Activated B cell treated with CpG ODN at 0.5 μM for 24 hours (primary cell): ENCODE measurements around the gene GTF2I. TPM values are rescaled to one million over a fixed set of nuclear protein-coding genes. Genes with fewer than 3 reads are reported as not detected.

Source experiments
- ATAC-seq: fragments of 200-7000 bp; cut with Tn5 transposase; one replicate; pipeline ENCODE4 v1.10.0; 2021; ENCODE audit warnings: low read depth, mild to moderate bottlenecking, moderate library complexity
- CTCF ChIA-PET: fragments of 350-600 bp; sonication (Branson Sonifier 250); formaldehyde crosslinking; loops from one replicate; lab custom pipeline; 2021; ENCODE audit warnings: antibody characterized with exemption; lab: Charles Lee
- POLR2A ChIA-PET: fragments of 350-600 bp; sonication (Branson Sonifier 250); formaldehyde crosslinking; loops from one replicate; lab custom pipeline; 2021; ENCODE audit warnings: antibody characterized with exemption; lab: Charles Lee
- DNase-seq: peaks from one replicate; pipeline ENCODE4 v3.0.0; 2022
- H3K27ac Mint-ChIP-seq: one replicate; pipeline ENCODE4 v1.8.0; 2020; ENCODE audit warnings: mixed read lengths
- H3K27me3 Mint-ChIP-seq: one replicate; pipeline ENCODE4 v1.8.0; 2021; ENCODE audit warnings: mixed read lengths
- H3K36me3 Mint-ChIP-seq: one replicate; pipeline ENCODE4 v1.8.0; 2021; ENCODE audit warnings: low read depth, mixed read lengths
- H3K4me1 Mint-ChIP-seq: one replicate; pipeline ENCODE4 v1.8.0; 2021; ENCODE audit warnings: mixed read lengths
- H3K4me3 Mint-ChIP-seq: one replicate; pipeline ENCODE4 v1.8.0; 2020; ENCODE audit warnings: mild to moderate bottlenecking, mixed read lengths
- H3K9me3 Mint-ChIP-seq: one replicate; pipeline ENCODE4 v1.8.0; 2020; ENCODE audit warnings: mixed read lengths
- intact Hi-C: fragments of 100-400 bp; cut with micrococcal nuclease; formaldehyde crosslinking; loops from one replicate; pipeline ENCODE4 v1.15.1; 2024
- total RNA-seq: library from RNA; stranded (reverse); gene quantifications from 2 replicates; pipeline ENCODE4 v1.2.3, GENCODE V29; 2022
- TF ChIP-seq, protein P1 (sequence below): fragments of 200-600 bp; IDR thresholded peaks from one replicate; pipeline ENCODE4 v1.8.0; 2022; ENCODE audit warnings: antibody characterized with exemption, mild to moderate bottlenecking

Gene GTF2I
- total RNA-seq, 1 donor from 2014 or later = 299 TPM

DNA sequence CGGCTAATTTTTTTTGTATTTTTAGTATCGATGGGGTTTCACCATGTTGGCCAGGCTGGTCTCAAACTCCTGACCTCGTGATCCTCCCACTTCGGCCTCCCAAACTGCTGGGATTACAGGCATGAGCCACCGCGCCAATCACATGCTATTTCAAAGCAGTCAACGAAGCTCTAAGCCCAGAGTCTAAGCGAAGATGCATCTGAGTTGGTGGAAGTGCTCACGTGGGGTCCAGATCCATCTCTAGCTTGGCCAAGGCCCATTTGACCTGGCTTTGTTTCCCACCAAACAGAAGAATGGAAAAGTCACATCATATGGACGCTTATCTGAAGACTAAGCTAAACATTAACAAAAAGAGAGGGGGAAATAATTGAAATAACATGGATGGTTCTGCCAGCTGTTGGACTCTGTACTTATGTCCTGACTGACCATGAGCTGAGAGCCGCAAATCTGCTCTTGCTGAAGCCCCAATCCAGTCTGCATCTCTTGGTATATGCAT, 3.8 kb upstream of the GTF2I start:
- Mint-ChIP-seq H3K4me1 (peaks cover 49% of the 10 kb centered on the region), H3K36me3 (peaks cover 4% of the 10 kb centered on the region), H3K4me3 (no peak overlapping the region), H3K27me3 (no peaks in the 10 kb centered on the region), H3K27ac (no peak overlapping the region), H3K9me3 (no peaks in the 10 kb centered on the region)
- ChIA-PET CTCF (no interaction called here), POLR2A (no interaction called here)
- DNase-seq = no peak
- TF ChIP-seq, protein P1, sequence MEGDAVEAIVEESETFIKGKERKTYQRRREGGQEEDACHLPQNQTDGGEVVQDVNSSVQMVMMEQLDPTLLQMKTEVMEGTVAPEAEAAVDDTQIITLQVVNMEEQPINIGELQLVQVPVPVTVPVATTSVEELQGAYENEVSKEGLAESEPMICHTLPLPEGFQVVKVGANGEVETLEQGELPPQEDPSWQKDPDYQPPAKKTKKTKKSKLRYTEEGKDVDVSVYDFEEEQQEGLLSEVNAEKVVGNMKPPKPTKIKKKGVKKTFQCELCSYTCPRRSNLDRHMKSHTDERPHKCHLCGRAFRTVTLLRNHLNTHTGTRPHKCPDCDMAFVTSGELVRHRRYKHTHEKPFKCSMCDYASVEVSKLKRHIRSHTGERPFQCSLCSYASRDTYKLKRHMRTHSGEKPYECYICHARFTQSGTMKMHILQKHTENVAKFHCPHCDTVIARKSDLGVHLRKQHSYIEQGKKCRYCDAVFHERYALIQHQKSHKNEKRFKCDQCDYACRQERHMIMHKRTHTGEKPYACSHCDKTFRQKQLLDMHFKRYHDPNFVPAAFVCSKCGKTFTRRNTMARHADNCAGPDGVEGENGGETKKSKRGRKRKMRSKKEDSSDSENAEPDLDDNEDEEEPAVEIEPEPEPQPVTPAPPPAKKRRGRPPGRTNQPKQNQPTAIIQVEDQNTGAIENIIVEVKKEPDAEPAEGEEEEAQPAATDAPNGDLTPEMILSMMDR = no peak
- intact Hi-C loops = loop anchor here (10.0 kb wide), 1 partner anchor 549 kb away; no protein-coding TSS in a partner anchor
- ATAC-seq = no peak

DNA sequence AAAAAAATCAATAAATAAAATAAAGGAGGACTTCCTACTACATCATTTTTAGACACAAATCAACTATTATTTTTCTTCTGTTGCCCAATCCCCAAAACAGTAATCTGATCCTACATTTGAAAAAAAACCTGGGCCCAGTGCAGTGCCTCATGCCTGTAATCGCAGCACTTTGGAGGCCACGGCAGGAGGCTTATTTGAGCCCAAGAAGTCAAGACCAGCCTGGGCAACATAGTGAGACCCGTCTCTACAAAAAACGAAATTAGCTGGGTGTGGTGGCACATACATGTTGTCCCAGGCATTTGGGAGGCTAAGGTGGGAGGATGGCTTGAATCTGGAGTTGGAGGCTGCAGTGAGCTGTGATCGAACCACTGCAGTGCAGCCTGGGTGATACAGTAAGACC, 2.7 kb upstream of the GTF2I start:
- H3K27ac Mint-ChIP-seq = peak overlapping the region; percentile 95
- ChIA-PET POLR2A (interaction anchor here (1.6 to 3.2 kb wide), 2 partner anchors 11 to 12 kb away, joined by 4 to 19 read pairs; no protein-coding TSS in a partner anchor), CTCF (interaction anchor here (0.6 kb wide), 1 partner anchor 81 kb away, joined by 3 read pairs; no protein-coding TSS in a partner anchor)
- H3K4me1 Mint-ChIP-seq = peaks cover 48% of the 10 kb centered on the region
- ATAC-seq (no peak), DNase-seq (no peak)
- peaks cover 5% of the 10 kb centered on the region for H3K36me3 Mint-ChIP-seq
- peak overlapping the region; percentile 29 for H3K4me3 Mint-ChIP-seq
- TF ChIP-seq, protein P1 = no peak
- H3K27me3 Mint-ChIP-seq = no peaks in the 10 kb centered on the region
- H3K9me3 Mint-ChIP-seq = no peaks in the 10 kb centered on the region
- intact Hi-C loops = loop anchor here (5.0 to 10.0 kb wide), 4 partner anchors 37 to 1133 kb away; partner anchors contain the start of genes BAZ1B and CLIP2

DNA sequence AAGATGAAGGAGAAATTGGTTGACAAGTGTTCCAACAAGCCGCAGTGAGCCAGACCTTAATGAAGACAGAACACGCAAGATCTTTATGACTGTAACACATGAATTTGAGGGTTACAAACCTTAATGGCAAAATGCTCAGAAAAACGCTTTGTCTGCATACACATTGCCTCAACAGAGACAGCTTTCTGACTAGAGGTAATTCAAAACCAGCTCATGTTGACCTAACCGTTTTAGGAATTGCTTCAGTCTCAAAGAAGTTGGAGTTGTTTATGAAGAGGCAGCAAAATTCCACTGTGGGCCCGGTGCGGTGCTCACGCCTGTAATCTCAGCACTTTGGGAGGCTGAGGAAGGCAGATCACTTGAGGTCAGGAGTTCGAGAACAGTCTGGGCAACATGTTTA, 2.2 kb upstream of the GTF2I start:
- TF ChIP-seq, protein P1 = no peak
- peak overlapping the region; percentile 94 for H3K4me3 Mint-ChIP-seq
- ChIA-PET CTCF (no interaction called here), POLR2A (interaction anchor here (1.1 to 3.2 kb wide), 3 partner anchors 11 to 18 kb away, joined by 3 to 19 read pairs (median 4); no protein-coding TSS in a partner anchor)
- H3K27me3 Mint-ChIP-seq = no peaks in the 10 kb centered on the region
- no peaks in the 10 kb centered on the region for H3K9me3 Mint-ChIP-seq
- H3K36me3 Mint-ChIP-seq = peaks cover 5% of the 10 kb centered on the region
- ATAC-seq (no peak), DNase-seq (no peak)
- intact Hi-C loops = loop anchor here (5.0 to 10.0 kb wide), 4 partner anchors 37 to 1133 kb away; partner anchors contain the start of genes BAZ1B and CLIP2
- H3K27ac Mint-ChIP-seq = peak overlapping the region; percentile 95
- peaks cover 49% of the 10 kb centered on the region for H3K4me1 Mint-ChIP-seq

DNA sequence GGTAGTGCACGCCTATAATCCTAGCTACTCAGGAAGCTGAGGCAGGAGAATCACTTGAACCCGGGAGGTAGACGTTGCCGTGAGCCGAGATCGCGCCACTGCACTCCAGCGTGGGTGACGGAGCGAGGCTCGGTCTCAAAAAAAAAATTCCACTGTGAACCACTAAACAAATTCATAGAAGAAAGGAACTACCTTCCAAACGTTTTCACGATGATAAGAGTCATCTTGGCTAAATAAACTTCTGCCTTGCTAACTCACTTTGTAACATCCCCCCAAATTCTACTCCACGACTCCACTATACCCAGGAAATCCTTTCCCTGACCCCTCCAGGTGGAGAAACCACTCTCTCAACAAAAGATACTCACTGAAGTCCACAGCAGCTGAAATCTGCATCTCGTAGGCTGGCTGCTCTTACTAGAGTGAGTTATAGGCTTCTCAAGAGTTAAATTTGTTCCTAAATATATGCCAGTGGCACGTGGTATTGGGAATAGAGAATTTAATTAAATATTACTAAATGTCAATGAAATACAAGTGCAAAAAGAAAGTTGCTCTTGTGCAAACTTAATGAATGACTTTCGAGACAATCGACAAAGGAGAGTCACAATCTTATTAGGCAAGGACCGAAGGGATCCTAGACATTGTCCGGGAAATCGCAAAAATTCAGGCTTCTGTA, 1.6 kb upstream of the GTF2I start:
- peak overlapping the region; percentile 94 for H3K4me3 Mint-ChIP-seq
- peaks cover 49% of the 10 kb centered on the region for H3K4me1 Mint-ChIP-seq
- ATAC-seq (no peak), DNase-seq (no peak)
- intact Hi-C loops = loop anchor here (2.0 to 10.0 kb wide), 5 partner anchors 36 to 1134 kb away; partner anchors contain the start of genes BAZ1B and CLIP2
- TF ChIP-seq, protein P1 = no peak
- no peaks in the 10 kb centered on the region for H3K9me3 Mint-ChIP-seq
- CTCF ChIA-PET = interaction anchor here (0.9 to 1.5 kb wide), 2 partner anchors 9 to 26 kb away, joined by 3 read pairs; no protein-coding TSS in a partner anchor
- no peaks in the 10 kb centered on the region for H3K27me3 Mint-ChIP-seq
- POLR2A ChIA-PET = interaction anchor here (0.5 to 3.2 kb wide), 7 partner anchors 8 to 560 kb away, joined by 3 to 19 read pairs (median 4); no protein-coding TSS in a partner anchor
- peaks cover 8% of the 10 kb centered on the region for H3K36me3 Mint-ChIP-seq
- H3K27ac Mint-ChIP-seq = peak overlapping the region; percentile 95

DNA sequence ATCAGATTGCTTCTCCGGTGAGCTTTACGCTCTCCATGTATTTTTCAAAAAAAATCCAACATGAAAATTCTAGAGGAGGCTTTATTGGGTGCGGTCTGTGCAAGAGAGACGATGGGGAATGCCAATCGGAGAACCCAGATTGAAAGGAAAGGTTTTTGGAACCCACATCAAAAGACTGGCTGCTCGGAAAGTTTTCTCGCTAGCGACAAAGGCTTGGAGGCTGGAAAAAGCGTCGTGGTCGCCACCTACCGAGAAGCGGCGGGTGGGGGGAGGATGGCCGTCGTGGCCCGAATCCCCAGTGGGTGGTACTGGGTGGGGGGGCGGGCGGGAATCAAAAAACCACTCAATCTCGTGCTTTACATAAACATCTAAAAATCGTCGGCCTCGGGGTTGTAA, 1.1 kb upstream of the GTF2I start:
- no peaks in the 10 kb centered on the region for H3K27me3 Mint-ChIP-seq
- intact Hi-C loops = loop anchor here (2.0 to 10.0 kb wide), 5 partner anchors 36 to 1134 kb away; partner anchors contain the start of genes BAZ1B and CLIP2
- ChIA-PET CTCF (interaction anchor here (0.9 to 1.5 kb wide), 2 partner anchors 9 to 27 kb away, joined by 3 read pairs; no protein-coding TSS in a partner anchor), POLR2A (interaction anchor here (0.5 to 3.2 kb wide), 7 partner anchors 9 to 560 kb away, joined by 3 to 19 read pairs (median 4); no protein-coding TSS in a partner anchor)
- H3K36me3 Mint-ChIP-seq = peaks cover 11% of the 10 kb centered on the region
- DNase-seq = peak; percentile 25
- TF ChIP-seq, protein P1 = no peak
- H3K9me3 Mint-ChIP-seq = no peaks in the 10 kb centered on the region
- peaks cover 50% of the 10 kb centered on the region for H3K4me1 Mint-ChIP-seq
- H3K4me3 Mint-ChIP-seq = peak overlapping the region; percentile 94
- ATAC-seq = no peak
- H3K27ac Mint-ChIP-seq = peak overlapping the region; percentile 95
